CD14-positive monocyte (primary cell): ENCODE measurements around the gene CHST11. TPM values are rescaled to one million over a fixed set of nuclear protein-coding genes. Genes with fewer than 3 reads are reported as not detected.
A peak's percentile ranks its signal among the peaks of the same experiment; 100 is the strongest.

ENCODE experiments used
- DNase-seq, 3 donors: peaks; one replicate each; pipeline ENCODE4 v3.0.0-alpha.2; 2011 to 2022
- H2AFZ ChIP-seq: 2 replicates; pipeline ENCODE4 v1.6.0; 2012; ENCODE audit warnings: mild to moderate bottlenecking, low read depth, low read length, inconsistent platforms; ENCODE audit not compliant: insufficient read depth, poor library complexity, severe bottlenecking
- H3K27ac ChIP-seq, 2 donors: 1 replicate in 1 of 2; 2 replicates in 1 of 2; pipeline ENCODE4 v1.5.1; 2012 to 2013; ENCODE audit warnings: low read length in 2 of 2, control low read depth in 1 of 2, inconsistent platforms in 1 of 2, low read depth in 1 of 2, mild to moderate bottlenecking in 1 of 2
- H3K27me3 ChIP-seq, 2 donors: one replicate each; pipeline versions ENCODE4 v1.6.0 to v1.6.1; 2011 to 2013; ENCODE audit warnings: low read length in 2 of 2; ENCODE audit not compliant: control insufficient read depth in 2 of 2, insufficient read depth in 2 of 2
- H3K36me3 ChIP-seq, 2 donors: replicated peaks in 1 of 2; 1 replicate in 1 of 2; 2 replicates in 1 of 2; pipeline versions ENCODE4 v1.5.1 to v1.6.1; 2012 to 2013; ENCODE audit warnings: low read length in 2 of 2, control low read depth in 1 of 2, inconsistent platforms in 1 of 2, mild to moderate bottlenecking in 1 of 2; ENCODE audit not compliant: insufficient read depth in 2 of 2, control insufficient read depth in 1 of 2
- H3K4me1 ChIP-seq, 2 donors: 1 replicate in 1 of 2; 2 replicates in 1 of 2; pipeline versions ENCODE4 v1.5.1 to v1.6.1; 2012 to 2013; ENCODE audit warnings: low read length in 2 of 2, control low read depth in 1 of 2, inconsistent platforms in 1 of 2, mild to moderate bottlenecking in 1 of 2, moderate library complexity in 1 of 2; ENCODE audit not compliant: insufficient read depth in 2 of 2, control insufficient read depth in 1 of 2
- H3K4me2 ChIP-seq: replicated peaks from 2 replicates; pipeline ENCODE3; 2012; ENCODE audit warnings: low read length, moderate library complexity, mild to moderate bottlenecking; ENCODE audit not compliant: poor library complexity, severe bottlenecking; ENCODE audit errors: extremely low read depth
- H3K4me3 ChIP-seq, 3 experiments: fragments of 200-600 bp in 1 of 3; sonication (generic) in 1 of 3; replicated peaks in 1 of 3; 1 replicate in 2 of 3; 2 replicates in 1 of 3; pipeline ENCODE4 v1.5.1; 2011 to 2013; ENCODE audit warnings: low read length in 3 of 3, mild to moderate bottlenecking in 3 of 3, control low read depth in 2 of 3, low read depth in 2 of 3, inconsistent platforms in 1 of 3, moderate library complexity in 1 of 3
- H3K79me2 ChIP-seq: 2 replicates; pipeline ENCODE4 v1.6.0; 2012; ENCODE audit warnings: mild to moderate bottlenecking, control low read depth, inconsistent platforms, low read length, moderate library complexity; ENCODE audit not compliant: insufficient read depth
- H3K9ac ChIP-seq: 2 replicates; pipeline ENCODE4 v1.6.0; 2017; ENCODE audit warnings: low read length, mild to moderate bottlenecking; ENCODE audit not compliant: insufficient read depth, poor library complexity, severe bottlenecking
- H3K9me3 ChIP-seq, 2 donors: replicated peaks in 1 of 2; 1 replicate in 1 of 2; 2 replicates in 1 of 2; pipeline versions ENCODE4 v1.5.1 to v1.6.1; 2012 to 2013; ENCODE audit warnings: low read length in 2 of 2, control low read depth in 1 of 2; ENCODE audit not compliant: control insufficient read depth in 1 of 2, insufficient read depth in 1 of 2
- H4K20me1 ChIP-seq: 2 replicates; pipeline ENCODE4 v1.6.0; 2012; ENCODE audit warnings: mild to moderate bottlenecking, low read length, control low read depth, moderate library complexity; ENCODE audit not compliant: insufficient read depth
- H3K27ac Mint-ChIP-seq, 7 donors: one replicate each; pipeline ENCODE4 v1.8.0; 2020; ENCODE audit warnings: mild to moderate bottlenecking in 7 of 7, mixed read lengths in 7 of 7, moderate library complexity in 6 of 7, inconsistent platforms in 2 of 7
- H3K27me3 Mint-ChIP-seq, 3 donors: one replicate each; pipeline ENCODE4 v1.8.0; 2021 to 2022; ENCODE audit warnings: low read depth in 3 of 3, mild to moderate bottlenecking in 3 of 3, mixed read lengths in 3 of 3, moderate library complexity in 3 of 3, inconsistent platforms in 1 of 3
- H3K36me3 Mint-ChIP-seq, 2 donors: one replicate each; pipeline ENCODE4 v1.8.0; 2020; ENCODE audit warnings: mixed read lengths in 2 of 2, inconsistent platforms in 1 of 2, mild to moderate bottlenecking in 1 of 2
- H3K4me1 Mint-ChIP-seq: one replicate; pipeline ENCODE4 v1.8.0; 2020; ENCODE audit warnings: mild to moderate bottlenecking, mixed read lengths
- H3K4me3 Mint-ChIP-seq, 2 donors: one replicate each; pipeline ENCODE4 v1.8.0; 2020; ENCODE audit warnings: mild to moderate bottlenecking in 2 of 2, mixed read lengths in 2 of 2, moderate library complexity in 1 of 2
- H3K9me3 Mint-ChIP-seq, 7 donors: one replicate each; pipeline ENCODE4 v1.8.0; 2020 to 2022; ENCODE audit warnings: mixed read lengths in 7 of 7, mild to moderate bottlenecking in 6 of 7, moderate library complexity in 6 of 7, inconsistent platforms in 2 of 7
- CTCF ChIP-seq: fragments of 200-600 bp; IDR thresholded peaks from one replicate; pipeline ENCODE4 v1.8.0; 2022; ENCODE audit warnings: antibody characterized with exemption, mild to moderate bottlenecking
- WGBS: methylation state at CpG from one replicate; pipeline ENCODE4 v1.1.5; 2013; ENCODE audit warnings: missing lambda C conversion rate; ENCODE audit not compliant: insufficient coverage; 5-methylcytosine and 5-hydroxymethylcytosine counted together
- intact Hi-C, 2 donors: fragments of 100-400 bp; cut with micrococcal nuclease; formaldehyde crosslinking; loops; one replicate each; pipeline versions ENCODE4 v1.15.0 to v1.15.1; 2023
- polyA plus RNA-seq, 3 donors: library from polyadenylated mRNA; depleted of rRNA in 1 of 3; unstranded in 2 of 3; stranded (reverse) in 1 of 3; fragments of 300-500 nt in 2 of 3; fragments of >200 nt in 1 of 3; fragmentation: Illumina TruSeq in 2 of 3; gene quantifications; 1 replicate in 2 of 3; 2 replicates in 1 of 3; pipeline ENCODE4 v1.2.3, GENCODE V29; 2012 to 2021

Gene CHST11
- polyA plus RNA-seq, 3 donors = 44.4 to 66.6 (median 48.4) TPM

- peaks cover 30 to 39% of the 10 kb centered on the region in 2 donors for H3K4me1 ChIP-seq
- intact Hi-C loops = no loop called here
- H3K4me1 Mint-ChIP-seq = peaks cover 51% of the 10 kb centered on the region
Measured at GRCh38 chr12:104697186-104697585, 240.4 kb downstream of the CHST11 start.

GRCh38 chr12:104698871-104699270 lies 242.1 kb downstream of the CHST11 start:
- Histone ChIP-seq H3K27me3 (no peaks in the 10 kb centered on the region), H3K4me3 (no peak overlapping the region), H3K36me3 (peaks cover 11 to 30% of the 10 kb centered on the region in 2 donors), H3K27ac (no peak overlapping the region), H3K4me2 (no peak overlapping the region), H3K9ac (no peak overlapping the region), H3K4me1 (peaks cover 20 to 25% of the 10 kb centered on the region in 2 donors), H3K79me2 (peaks cover 90% of the 10 kb centered on the region), H4K20me1 (peaks cover 74% of the 10 kb centered on the region), H3K9me3 (no peaks in the 10 kb centered on the region), H2AFZ (no peak overlapping the region)
- H3K4me3 Mint-ChIP-seq = no peak overlapping the region
- intact Hi-C loops = no loop called here
- peak overlapping the region in 1 of 7 donors; percentile 3 for H3K27ac Mint-ChIP-seq
- peaks cover 41 to 45% of the 10 kb centered on the region in 2 donors for H3K36me3 Mint-ChIP-seq
- no peak for TF ChIP-seq CTCF
- peaks cover 41% of the 10 kb centered on the region for H3K4me1 Mint-ChIP-seq
- no peak for DNase-seq
- peaks cover 0 to 1% (median 0%) of the 10 kb centered on the region in 7 donors for H3K9me3 Mint-ChIP-seq
- H3K27me3 Mint-ChIP-seq = peaks cover 0 to 2% (median 0%) of the 10 kb centered on the region in 3 donors
- WGBS = no CpG with 5 or more reads among the region's 3 CpGs

More at GRCh38 chr12:104697186-104697585, 240.4 kb downstream of the CHST11 start:
- TF ChIP-seq CTCF = no peak
- WGBS = 94% methylated on average over 2 of the region's 7 CpGs
- H3K27ac Mint-ChIP-seq = peak overlapping the region in 2 of 7 donors; percentile 2 to 21
- Histone ChIP-seq H3K79me2 (peaks cover 90% of the 10 kb centered on the region), H3K36me3 (peaks cover 0 to 14% of the 10 kb centered on the region in 2 donors), H3K9ac (no peak overlapping the region), H3K4me2 (no peak overlapping the region), H3K27ac (no peak overlapping the region), H3K27me3 (no peaks in the 10 kb centered on the region), H4K20me1 (peaks cover 59% of the 10 kb centered on the region), H3K9me3 (no peaks in the 10 kb centered on the region), H2AFZ (no peak overlapping the region), H3K4me3 (no peak overlapping the region)
- peaks cover 38% of the 10 kb centered on the region in 2 donors for H3K36me3 Mint-ChIP-seq
- peaks cover 0 to 4% (median 0%) of the 10 kb centered on the region in 7 donors for H3K9me3 Mint-ChIP-seq
- no peak for DNase-seq
- no peak overlapping the region for H3K4me3 Mint-ChIP-seq
- H3K27me3 Mint-ChIP-seq = peaks cover 0 to 2% (median 0%) of the 10 kb centered on the region in 3 donors
